Measurements from ENCODE around the gene ILKAP.

DNA sequence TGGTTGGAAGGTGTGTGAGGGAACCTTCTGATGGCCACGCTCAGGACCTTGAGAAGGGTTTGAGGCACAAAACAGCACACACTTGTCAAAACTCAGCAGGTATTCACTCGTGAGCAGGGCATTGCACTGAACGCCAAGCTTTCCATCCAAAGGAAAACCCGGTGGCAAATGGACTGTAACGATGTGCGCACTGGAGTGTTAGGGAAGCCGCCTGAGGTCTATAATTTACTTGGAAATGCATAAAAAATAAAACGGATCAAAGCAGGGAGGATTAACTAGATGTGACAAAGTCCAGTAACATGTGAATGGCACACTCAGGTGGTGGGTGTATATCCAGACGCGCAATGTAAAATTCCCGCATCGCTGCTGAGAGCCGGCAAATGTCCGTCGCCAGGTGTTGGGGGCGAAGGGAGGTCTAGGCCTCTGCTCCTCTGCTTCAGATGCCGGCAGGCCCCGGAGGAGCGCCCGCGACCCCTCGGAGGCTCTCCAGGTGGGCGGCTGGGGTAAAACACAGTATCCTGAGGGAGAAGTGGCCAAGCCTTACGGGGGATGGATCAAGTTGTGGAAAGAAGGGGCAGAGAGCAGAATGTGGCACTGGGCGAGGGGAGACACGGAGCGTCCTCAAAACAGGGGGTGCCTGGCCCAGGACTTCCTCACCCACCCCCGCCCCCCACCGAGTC lies 21.0 kb upstream of the ILKAP start:
- TF ChIP-seq YY1 (IDR thresholded peaks at IDR 0.05; ENCODE audit: insufficient read depth, insufficient read length): no peak
- no peak for TF ChIP-seq ZNF274 (IDR thresholded peaks at IDR 0.05; ENCODE audit: low read depth, low read length)

All from NT2/D1 (cell line).